T-helper 1 cell treated with Interleukin-12 subunit alpha and Interleukin-12 subunit beta and Interleukin-4 antibody, amounts not matched to agents 30 μg/mL and 1 μg/mL, for 36 hours (primary cell): Measurements from ENCODE around the gene OXER1.

Source experiments
- H3K27ac Mint-ChIP-seq: one replicate; pipeline ENCODE4 v1.8.0; 2021; ENCODE audit warnings: mild to moderate bottlenecking, mixed read lengths
- H3K27me3 Mint-ChIP-seq: one replicate; pipeline ENCODE4 v1.8.0; 2021; ENCODE audit warnings: low read depth, mixed read lengths
- H3K36me3 Mint-ChIP-seq: one replicate; pipeline ENCODE4 v1.8.0; 2021; ENCODE audit warnings: low read depth, mixed read lengths
- H3K4me1 Mint-ChIP-seq: one replicate; pipeline ENCODE4 v1.8.0; 2021; ENCODE audit warnings: low read depth, mixed read lengths
- H3K4me3 Mint-ChIP-seq: one replicate; pipeline ENCODE4 v1.8.0; 2021; ENCODE audit warnings: mild to moderate bottlenecking, moderate library complexity, mixed read lengths
- H3K9me3 Mint-ChIP-seq: one replicate; pipeline ENCODE4 v1.8.0; 2021; ENCODE audit warnings: mixed read lengths

Gene OXER1

GRCh38 chr2:42788478-42788793 is 24.5 kb upstream of the OXER1 start:
- Mint-ChIP-seq H3K4me3 (no peak overlapping the region), H3K9me3 (no peaks in the 10 kb centered on the region), H3K27ac (no peak overlapping the region)

GRCh38 chr2:42787788-42788477 is 24.0 kb upstream of the OXER1 start:
- peaks cover 3% of the 10 kb centered on the region for H3K36me3 Mint-ChIP-seq
- H3K9me3 Mint-ChIP-seq: no peaks in the 10 kb centered on the region
- H3K27me3 Mint-ChIP-seq: peaks cover 22% of the 10 kb centered on the region
- H3K4me3 Mint-ChIP-seq: no peak overlapping the region
- H3K4me1 Mint-ChIP-seq: peaks cover 2% of the 10 kb centered on the region
- no peak overlapping the region for H3K27ac Mint-ChIP-seq

More at GRCh38 chr2:42788478-42788793, 24.5 kb upstream of the OXER1 start:
- Mint-ChIP-seq H3K27me3 (peaks cover 26% of the 10 kb centered on the region), H3K4me1 (peaks cover 5% of the 10 kb centered on the region), H3K36me3 (peaks cover 3% of the 10 kb centered on the region)

- H3K9me3 Mint-ChIP-seq: peaks cover under 1% of the 10 kb centered on the region
- peaks cover 3% of the 10 kb centered on the region for H3K36me3 Mint-ChIP-seq
- H3K27ac Mint-ChIP-seq: no peak overlapping the region
- H3K4me3 Mint-ChIP-seq: no peak overlapping the region
- peaks cover 2% of the 10 kb centered on the region for H3K4me1 Mint-ChIP-seq
- peaks cover 22% of the 10 kb centered on the region for H3K27me3 Mint-ChIP-seq
Measured at GRCh38 chr2:42787424-42787787, 23.5 kb upstream of the OXER1 start.

- Mint-ChIP-seq H3K4me1 (no peaks in the 10 kb centered on the region), H3K27ac (no peak overlapping the region)
Measured at GRCh38 chr2:42786561-42787345, 22.8 kb upstream of the OXER1 start.

GRCh38 chr2:42784204-42784880 is 20.4 kb upstream of the OXER1 start:
- H3K4me1 Mint-ChIP-seq: no peaks in the 10 kb centered on the region
- H3K9me3 Mint-ChIP-seq: peaks cover 9% of the 10 kb centered on the region
- H3K36me3 Mint-ChIP-seq: peaks cover 2% of the 10 kb centered on the region
- H3K27ac Mint-ChIP-seq: no peak overlapping the region
- H3K27me3 Mint-ChIP-seq: no peaks in the 10 kb centered on the region
- H3K4me3 Mint-ChIP-seq: no peak overlapping the region

More at GRCh38 chr2:42786561-42787345, 22.8 kb upstream of the OXER1 start:
- Mint-ChIP-seq H3K36me3 (peaks cover 5% of the 10 kb centered on the region), H3K9me3 (peaks cover 7% of the 10 kb centered on the region), H3K4me3 (no peak overlapping the region), H3K27me3 (peaks cover 17% of the 10 kb centered on the region)

GRCh38 chr2:42783511-42783910 is 19.6 kb upstream of the OXER1 start:
- H3K9me3 Mint-ChIP-seq: peaks cover 9% of the 10 kb centered on the region
- peaks cover 2% of the 10 kb centered on the region for H3K36me3 Mint-ChIP-seq
- no peak overlapping the region for H3K27ac Mint-ChIP-seq
- H3K4me3 Mint-ChIP-seq: no peak overlapping the region
- H3K4me1 Mint-ChIP-seq: no peaks in the 10 kb centered on the region
- no peaks in the 10 kb centered on the region for H3K27me3 Mint-ChIP-seq

- Mint-ChIP-seq H3K4me1 (no peaks in the 10 kb centered on the region), H3K9me3 (peaks cover 16% of the 10 kb centered on the region), H3K27me3 (no peaks in the 10 kb centered on the region), H3K27ac (no peak overlapping the region), H3K36me3 (peaks cover 3% of the 10 kb centered on the region), H3K4me3 (no peak overlapping the region)
Measured at GRCh38 chr2:42781181-42781580, 17.2 kb upstream of the OXER1 start.

- peaks cover 3% of the 10 kb centered on the region for H3K36me3 Mint-ChIP-seq
- H3K4me3 Mint-ChIP-seq: no peak overlapping the region
- peaks cover 16% of the 10 kb centered on the region for H3K9me3 Mint-ChIP-seq
- H3K27ac Mint-ChIP-seq: no peak overlapping the region
- H3K27me3 Mint-ChIP-seq: no peaks in the 10 kb centered on the region
- H3K4me1 Mint-ChIP-seq: peaks cover 7% of the 10 kb centered on the region
Measured at GRCh38 chr2:42777883-42778805, 14.2 kb upstream of the OXER1 start.

GRCh38 chr2:42775810-42776209 is 11.9 kb upstream of the OXER1 start:
- H3K36me3 Mint-ChIP-seq: peaks cover 1% of the 10 kb centered on the region
- H3K9me3 Mint-ChIP-seq: peaks cover 8% of the 10 kb centered on the region
- no peak overlapping the region for H3K4me3 Mint-ChIP-seq
- no peaks in the 10 kb centered on the region for H3K27me3 Mint-ChIP-seq
- H3K27ac Mint-ChIP-seq: no peak overlapping the region
- H3K4me1 Mint-ChIP-seq: peaks cover 7% of the 10 kb centered on the region

- Mint-ChIP-seq H3K4me3 (no peak overlapping the region), H3K27me3 (no peaks in the 10 kb centered on the region), H3K9me3 (peaks cover 8% of the 10 kb centered on the region), H3K4me1 (peaks cover 7% of the 10 kb centered on the region), H3K36me3 (peaks cover 1% of the 10 kb centered on the region), H3K27ac (no peak overlapping the region)
Measured at GRCh38 chr2:42775186-42775585, 11.3 kb upstream of the OXER1 start.

- Mint-ChIP-seq H3K27ac (no peak overlapping the region), H3K27me3 (no peaks in the 10 kb centered on the region)
Measured at GRCh38 chr2:42771546-42772153, 7.7 kb upstream of the OXER1 start.

GRCh38 chr2:42770288-42771131 is 6.6 kb upstream of the OXER1 start:
- H3K27ac Mint-ChIP-seq: no peak overlapping the region
- H3K4me3 Mint-ChIP-seq: no peak overlapping the region
- H3K27me3 Mint-ChIP-seq: no peaks in the 10 kb centered on the region
- H3K9me3 Mint-ChIP-seq: no peaks in the 10 kb centered on the region
- no peaks in the 10 kb centered on the region for H3K36me3 Mint-ChIP-seq
- peaks cover 4% of the 10 kb centered on the region for H3K4me1 Mint-ChIP-seq

More at GRCh38 chr2:42771546-42772153, 7.7 kb upstream of the OXER1 start:
- no peak overlapping the region for H3K4me3 Mint-ChIP-seq
- H3K9me3 Mint-ChIP-seq: no peaks in the 10 kb centered on the region
- H3K4me1 Mint-ChIP-seq: peaks cover 7% of the 10 kb centered on the region
- no peaks in the 10 kb centered on the region for H3K36me3 Mint-ChIP-seq

- H3K27ac Mint-ChIP-seq: no peak overlapping the region
- no peaks in the 10 kb centered on the region for H3K4me1 Mint-ChIP-seq
- H3K4me3 Mint-ChIP-seq: no peak overlapping the region
Measured at GRCh38 chr2:42769583-42770287, 5.8 kb upstream of the OXER1 start.

More at GRCh38 chr2:42769583-42770287, 5.8 kb upstream of the OXER1 start:
- H3K27me3 Mint-ChIP-seq: no peaks in the 10 kb centered on the region
- H3K36me3 Mint-ChIP-seq: no peaks in the 10 kb centered on the region
- no peaks in the 10 kb centered on the region for H3K9me3 Mint-ChIP-seq
